Measurements from ENCODE around the gene CAMKK2.
"Not testable (repeated sequence)": the region's sequence is repeated elsewhere in the genome, so short reads cannot be mapped to it uniquely, and the experiment has no call there.

The CAMKK2 gene

GRCh38 chr12:121298411-121298810 is 1.9 kb upstream of the CAMKK2 start:
- DNase-seq (ENCODE audit: low spot score): not testable (repeated sequence)

- peak; percentile 71 for DNase-seq (ENCODE audit: low spot score)
These were observed 1.0 kb upstream of the CAMKK2 start for GRCh38 chr12:121297435-121297991.

GRCh38 chr12:121295746-121296617 is 527 bp downstream of the CAMKK2 start:
- peak; percentile 35 for DNase-seq (ENCODE audit: low spot score)

DNA sequence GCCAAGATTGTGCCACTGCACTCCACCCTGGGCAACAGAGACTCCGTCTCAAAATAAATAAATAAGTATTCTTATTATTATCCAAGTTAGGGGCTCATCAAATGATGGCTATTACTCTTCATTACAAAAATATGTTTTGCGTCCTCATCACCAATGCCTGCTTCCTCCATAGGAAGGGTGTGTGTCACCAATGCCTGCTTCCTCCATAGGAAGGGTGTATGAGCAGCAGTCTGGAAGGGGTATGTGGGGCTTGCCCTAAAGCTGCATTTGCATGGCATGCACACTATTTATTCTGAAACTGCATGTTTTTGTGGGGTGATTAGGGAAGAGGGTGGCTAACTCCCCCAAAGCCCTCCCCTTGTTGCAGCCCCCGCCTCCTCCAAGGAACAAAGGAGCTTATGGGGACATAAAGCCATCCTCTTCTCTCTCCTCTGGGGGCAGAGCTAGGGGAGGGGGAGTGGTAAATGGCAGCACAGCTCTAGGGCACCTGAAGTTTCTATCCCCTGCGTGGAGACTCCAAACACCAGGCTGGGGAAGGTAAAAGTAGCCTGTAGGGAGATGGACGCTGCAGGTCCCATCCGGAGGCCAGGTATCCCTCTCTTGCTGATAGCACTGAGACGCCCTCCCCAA is 1.3 kb downstream of the CAMKK2 start:
- DNase-seq (ENCODE audit: low spot score): peak; percentile 26

DNA sequence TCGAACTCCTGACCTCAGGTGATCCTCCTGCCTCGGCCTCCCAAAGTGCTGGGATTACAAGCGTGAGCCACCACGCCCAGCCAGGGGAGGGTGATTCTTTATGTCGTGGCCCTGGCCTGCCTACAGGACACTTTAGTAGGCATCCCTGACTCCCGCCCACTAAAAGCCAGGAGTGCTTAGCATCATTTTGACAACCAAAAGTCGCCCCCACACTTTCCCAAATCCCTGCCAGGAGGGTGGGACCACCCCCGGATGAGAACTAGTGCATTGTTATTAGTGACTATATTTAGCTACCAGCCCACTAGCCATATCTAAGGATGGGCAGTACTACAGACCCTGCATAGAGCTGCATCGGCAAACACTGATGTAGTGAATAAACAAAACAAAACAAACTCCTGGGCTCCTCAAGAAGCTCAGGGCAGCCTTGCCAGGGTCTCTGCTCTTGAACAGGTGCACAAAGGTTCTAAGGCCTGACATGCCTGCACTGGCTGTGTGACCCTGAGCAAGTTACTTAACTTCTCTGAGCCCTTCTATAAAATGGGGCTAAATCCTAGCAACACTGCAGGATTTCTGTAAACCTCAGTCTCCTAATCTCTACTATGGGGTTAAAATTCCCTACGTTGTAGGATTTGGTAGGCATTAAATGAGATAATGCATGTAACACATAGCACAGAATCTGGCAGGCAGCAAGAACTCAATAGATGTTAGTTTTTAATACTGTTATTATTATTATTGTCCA is 2.2 kb downstream of the CAMKK2 start:
- DNase-seq (ENCODE audit: low spot score): no peak

GRCh38 chr12:121293603-121294002 is 2.9 kb downstream of the CAMKK2 start:
- DNase-seq (ENCODE audit: low spot score): no peak

DNA sequence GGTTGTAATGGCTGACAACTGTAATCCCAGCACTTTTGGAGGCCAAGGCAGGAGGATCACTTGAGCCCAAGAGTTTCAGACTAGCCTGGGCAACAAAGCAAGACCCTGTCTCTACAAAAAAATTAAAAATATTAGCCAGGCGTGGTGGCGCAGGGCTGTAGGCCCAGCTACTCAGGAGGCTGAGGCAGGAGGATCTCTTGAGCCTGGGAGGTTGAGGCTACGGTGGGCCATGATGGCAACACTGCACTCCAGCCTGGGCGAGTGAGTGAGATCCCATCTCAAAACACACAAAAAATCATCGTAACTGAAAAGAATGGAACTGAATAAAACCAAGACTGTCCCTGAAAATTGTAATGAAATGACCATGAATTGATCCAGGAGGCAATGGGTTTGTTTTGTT is 6.1 kb downstream of the CAMKK2 start:
- no peak for DNase-seq (ENCODE audit: low spot score)

GRCh38 chr12:121289962-121290361 is 6.5 kb downstream of the CAMKK2 start:
- no peak for DNase-seq (ENCODE audit: low spot score)

DNA sequence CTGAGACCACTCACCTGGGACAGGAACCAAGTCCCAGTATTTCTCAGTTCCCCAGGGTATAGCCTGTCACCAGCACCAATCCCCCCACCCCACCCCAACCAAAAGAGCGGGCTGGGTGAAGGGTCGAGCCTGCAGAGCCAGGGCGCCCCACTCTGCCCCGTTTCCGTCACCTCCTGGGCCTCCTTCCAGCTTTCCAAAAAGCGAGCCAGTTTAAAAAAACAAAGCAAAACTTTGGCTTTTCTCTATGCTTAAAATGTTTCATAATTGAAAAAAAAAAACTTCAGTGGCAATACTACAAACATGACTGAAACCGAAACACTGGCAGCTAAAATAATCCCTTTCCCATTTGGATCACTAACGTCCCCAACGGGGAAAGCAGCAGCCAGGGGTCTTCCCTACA is 7.5 kb downstream of the CAMKK2 start:
- no peak for DNase-seq (ENCODE audit: low spot score)

GRCh38 chr12:121288158-121288845 is 8.2 kb downstream of the CAMKK2 start:
- no peak for DNase-seq (ENCODE audit: low spot score)

- peak; percentile 44 for DNase-seq (ENCODE audit: low spot score)
These were observed 9.1 kb downstream of the CAMKK2 start for GRCh38 chr12:121287267-121287954.

DNA sequence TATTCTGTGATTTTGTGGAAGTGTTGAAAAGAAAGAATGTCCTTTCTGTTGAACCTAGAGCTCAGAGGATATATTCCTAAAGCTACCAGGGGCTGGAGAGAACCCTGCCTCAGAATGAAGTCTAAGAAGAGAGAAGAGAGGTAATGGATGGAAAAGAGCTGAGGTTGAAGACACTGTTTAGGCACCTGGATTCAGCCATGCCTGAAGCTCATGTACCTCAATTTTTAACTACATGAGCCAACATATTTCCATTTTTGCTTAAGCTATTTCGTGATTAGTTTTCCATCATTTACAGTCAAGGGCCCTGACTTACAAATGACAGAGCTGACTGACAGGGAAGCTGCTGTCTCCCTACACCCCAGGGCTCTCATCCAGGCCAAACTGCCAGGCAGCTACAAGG is 10.7 kb downstream of the CAMKK2 start:
- DNase-seq (ENCODE audit: low spot score): no peak

- DNase-seq (ENCODE audit: low spot score): no peak
These were observed 11.7 kb downstream of the CAMKK2 start for GRCh38 chr12:121284551-121285390.

- DNase-seq (ENCODE audit: low spot score): no peak
These were observed 12.7 kb downstream of the CAMKK2 start for GRCh38 chr12:121283841-121284240.

- DNase-seq (ENCODE audit: low spot score): no peak
These were observed 13.1 kb downstream of the CAMKK2 start for GRCh38 chr12:121283388-121283787.

DNA sequence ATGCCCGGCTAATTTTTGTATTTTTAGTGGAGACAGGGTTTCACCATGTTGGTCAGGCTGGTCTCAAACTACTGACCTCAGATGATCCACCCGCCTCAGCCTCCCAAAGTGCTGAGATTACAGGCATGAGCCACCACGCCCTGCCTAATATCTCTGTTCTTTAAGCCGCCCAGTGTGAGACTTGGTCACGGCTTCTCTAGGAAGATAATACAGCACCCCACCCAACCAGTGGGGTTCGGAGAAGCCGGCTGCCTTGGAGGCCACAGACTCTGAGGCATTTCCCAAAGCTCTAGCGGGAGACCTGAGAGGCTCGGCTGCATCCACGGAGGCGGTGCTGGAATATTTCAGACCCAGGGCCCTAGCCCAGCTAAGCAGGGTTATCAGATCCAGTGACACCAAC is 13.6 kb downstream of the CAMKK2 start:
- DNase-seq (ENCODE audit: low spot score): not testable (repeated sequence)

- no peak for DNase-seq (ENCODE audit: low spot score)
These were observed 14.3 kb downstream of the CAMKK2 start for GRCh38 chr12:121282072-121282742.

DNA sequence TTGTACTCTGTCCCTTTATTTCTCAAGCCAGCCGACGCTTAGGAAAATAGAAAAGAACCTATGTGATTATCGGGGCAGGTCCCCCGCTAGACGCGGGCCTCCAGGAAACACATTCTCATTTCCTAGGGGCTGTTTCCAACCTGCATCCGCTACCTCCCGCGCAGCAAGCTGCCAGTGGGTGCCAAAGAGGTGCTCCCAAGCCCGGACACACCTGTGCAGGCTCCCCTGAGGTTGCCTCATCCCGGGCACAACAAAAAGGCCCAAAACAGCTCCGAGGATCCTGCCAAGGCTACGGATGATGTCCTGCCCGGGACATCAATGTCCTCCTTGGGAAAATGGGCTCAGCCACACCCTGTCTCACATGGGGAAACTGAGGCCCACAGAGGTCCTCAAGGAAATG is 15.4 kb downstream of the CAMKK2 start:
- not testable (repeated sequence) for DNase-seq (ENCODE audit: low spot score)

GRCh38 chr12:121280531-121280930 is 16.0 kb downstream of the CAMKK2 start:
- not testable (repeated sequence) for DNase-seq (ENCODE audit: low spot score)

DNA sequence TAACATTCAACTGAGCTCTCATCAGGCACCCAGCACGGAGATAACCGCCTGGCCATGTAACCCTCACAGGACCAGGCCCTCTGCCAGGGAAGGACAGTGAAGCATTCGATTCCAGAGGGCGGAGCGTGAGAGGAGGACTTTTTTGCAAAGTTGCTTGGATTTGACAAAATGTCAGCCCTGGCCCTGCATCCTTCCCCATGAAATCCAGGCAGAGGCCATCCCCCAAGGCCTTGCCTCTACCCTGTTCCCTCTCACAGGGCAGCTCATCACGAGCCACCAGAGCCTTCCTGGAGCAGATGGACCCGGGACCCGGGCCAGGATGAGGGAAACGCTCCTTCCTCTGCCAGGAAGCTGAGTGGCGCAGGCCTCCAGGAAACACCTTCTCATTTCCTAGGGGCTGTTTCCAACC is 17.0 kb downstream of the CAMKK2 start:
- DNase-seq (ENCODE audit: low spot score): no peak

Measured in kidney tubule cell (primary cell).